AG08396 (cell line): ENCODE data around the gene DAPK2.
"Not testable (repeated sequence)": the region's sequence is repeated elsewhere in the genome, so short reads cannot be mapped to it uniquely, and the experiment has no call there.

Experiments used
- DNase-seq: peaks from one replicate; pipeline ENCODE4 v3.0.0; 2012; ENCODE audit warnings: low spot score, mixed read lengths

Gene DAPK2

GRCh38 chr15:63915209-63915872 is 130.9 kb downstream of the DAPK2 start:
- DNase-seq: no peak

- DNase-seq: no peak
Measured at GRCh38 chr15:63913786-63914315, 132.4 kb downstream of the DAPK2 start.

DNA sequence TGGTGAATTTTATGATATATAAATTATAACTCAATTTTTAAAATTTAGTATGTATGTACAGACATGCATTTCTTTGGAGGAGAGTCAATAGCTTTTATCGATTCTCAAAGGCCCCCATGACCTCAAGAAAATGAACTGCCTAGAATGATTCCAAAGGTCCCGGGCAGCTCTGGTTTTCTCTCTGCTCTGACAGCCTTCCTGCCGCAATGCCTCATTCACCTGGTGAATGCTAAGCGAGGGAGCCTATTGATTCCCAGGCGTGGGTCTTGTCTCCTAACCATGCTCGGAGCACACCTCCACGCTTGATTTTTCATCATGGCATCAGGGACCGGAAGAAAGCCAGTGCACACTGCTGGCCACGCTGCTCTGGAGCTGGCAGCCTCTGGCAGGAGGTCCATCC is 132.9 kb downstream of the DAPK2 start:
- DNase-seq: no peak

DNA sequence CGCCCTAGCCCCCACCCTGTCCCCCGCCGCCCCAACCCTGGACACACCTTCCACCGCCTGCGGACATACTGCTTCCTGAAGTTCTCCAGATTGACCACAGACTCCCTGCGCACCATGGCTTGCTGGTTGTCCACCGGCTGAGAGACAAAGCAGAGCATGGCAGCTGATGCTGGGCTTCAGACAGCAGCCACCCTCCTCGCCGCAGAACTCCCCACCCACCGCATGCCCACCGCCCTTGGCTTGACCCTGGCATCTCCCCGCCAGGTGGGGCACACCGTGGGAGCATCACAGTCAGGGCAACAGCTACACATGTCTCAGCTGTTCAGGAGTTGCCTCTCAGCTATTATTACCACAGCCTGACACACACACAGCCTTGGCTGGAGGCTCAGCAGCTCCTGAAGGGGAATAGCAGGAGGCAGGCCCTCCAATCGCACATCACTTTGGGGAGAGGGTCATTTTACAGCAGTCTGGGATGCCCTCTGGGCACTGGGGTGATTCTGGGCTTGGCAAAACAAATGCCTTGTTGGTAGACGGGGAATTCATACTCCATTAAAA is 134.1 kb downstream of the DAPK2 start:
- DNase-seq: no peak

DNA sequence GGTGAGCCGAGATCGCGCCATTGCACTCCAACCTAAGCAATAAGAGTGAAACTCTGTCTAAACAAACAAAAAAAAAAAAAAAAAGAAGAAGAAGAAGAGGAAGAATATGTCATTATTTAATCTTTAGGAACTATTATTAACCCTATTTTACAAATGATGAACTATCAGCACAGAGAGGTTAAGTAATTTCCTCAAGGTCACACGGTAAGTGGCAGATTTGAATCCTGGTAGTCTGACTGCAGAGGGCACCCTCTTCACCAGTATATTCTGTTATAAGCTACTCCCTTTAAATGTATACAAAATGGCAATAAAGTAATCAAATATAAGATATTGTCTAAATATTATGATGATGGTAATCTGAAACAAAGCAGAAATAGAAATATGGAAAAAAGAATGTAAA is 135.1 kb downstream of the DAPK2 start:
- no peak for DNase-seq

DNA sequence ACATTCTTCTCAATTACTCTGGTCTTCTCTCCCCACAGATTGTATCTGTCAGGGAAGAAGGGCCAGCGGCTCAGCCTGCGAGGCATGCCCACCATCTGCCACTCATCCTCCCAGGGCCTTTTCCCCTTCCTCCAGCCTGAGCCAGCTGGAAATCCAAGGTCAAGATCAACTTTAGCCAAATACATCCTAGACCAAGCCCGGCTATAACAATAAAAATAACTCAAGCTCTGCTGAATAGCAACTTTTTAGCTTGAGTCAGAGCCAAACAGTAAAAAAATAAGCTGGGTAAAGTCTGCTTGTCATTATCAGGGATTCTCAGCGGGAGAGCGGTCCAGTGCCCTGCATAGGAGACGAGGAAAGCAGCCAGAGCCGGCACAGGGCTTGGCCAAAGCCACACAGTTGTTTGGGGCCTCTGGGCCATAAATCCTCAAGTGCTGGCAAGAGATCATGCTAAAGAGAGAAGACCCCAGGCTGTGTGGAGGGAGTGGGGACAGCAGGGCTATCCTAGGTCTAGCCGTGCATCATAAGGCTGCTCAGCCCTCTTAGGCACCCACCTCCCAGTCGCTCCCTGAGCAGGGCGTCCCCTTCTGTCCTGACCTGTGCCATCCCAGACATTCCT is 136.4 kb downstream of the DAPK2 start:
- DNase-seq: peak; percentile 42

DNA sequence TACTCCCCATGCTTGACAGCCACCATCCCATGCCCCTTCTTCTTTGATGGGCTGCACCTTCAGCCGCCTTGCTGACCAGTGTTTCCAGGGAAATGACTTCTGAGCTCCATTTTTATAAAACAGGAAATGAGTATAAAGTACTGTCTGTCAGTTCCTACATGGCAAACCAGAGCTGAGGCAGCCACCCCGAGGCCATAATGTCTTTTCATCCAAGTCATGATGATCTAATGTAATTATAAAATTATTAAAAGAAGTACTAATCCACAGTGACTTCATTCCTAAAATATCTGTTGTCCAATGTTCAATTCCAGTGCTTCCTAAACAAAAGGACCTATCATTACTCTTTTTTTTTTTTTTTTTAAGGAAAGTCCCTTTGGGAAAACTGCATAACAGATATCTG is 137.3 kb downstream of the DAPK2 start:
- DNase-seq: no peak

DNA sequence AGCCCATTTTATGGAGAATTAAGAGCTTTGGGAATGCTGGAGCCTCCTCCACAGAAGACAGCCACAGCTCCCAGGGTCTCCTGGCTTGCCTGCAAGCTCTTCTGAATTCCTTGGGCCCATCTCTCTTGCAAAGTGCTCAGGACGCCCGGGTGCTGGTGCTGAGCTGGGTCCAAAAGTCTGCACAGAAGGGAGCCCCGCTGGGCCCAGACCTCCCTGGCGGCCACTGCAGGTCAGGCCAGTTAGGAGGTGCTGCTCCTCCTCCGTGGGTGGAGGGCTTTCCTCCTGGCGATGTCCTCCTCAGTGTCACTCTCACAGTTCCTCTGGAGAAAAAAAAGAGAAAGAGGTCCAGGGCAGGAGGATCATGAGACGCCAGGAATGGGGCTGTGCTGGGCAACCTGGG is 138.0 kb downstream of the DAPK2 start:
- DNase-seq: no peak

GRCh38 chr15:63907521-63907920 is 138.8 kb downstream of the DAPK2 start:
- DNase-seq: no peak

- DNase-seq: no peak
Measured at GRCh38 chr15:63906266-63906584, 140.1 kb downstream of the DAPK2 start.

DNA sequence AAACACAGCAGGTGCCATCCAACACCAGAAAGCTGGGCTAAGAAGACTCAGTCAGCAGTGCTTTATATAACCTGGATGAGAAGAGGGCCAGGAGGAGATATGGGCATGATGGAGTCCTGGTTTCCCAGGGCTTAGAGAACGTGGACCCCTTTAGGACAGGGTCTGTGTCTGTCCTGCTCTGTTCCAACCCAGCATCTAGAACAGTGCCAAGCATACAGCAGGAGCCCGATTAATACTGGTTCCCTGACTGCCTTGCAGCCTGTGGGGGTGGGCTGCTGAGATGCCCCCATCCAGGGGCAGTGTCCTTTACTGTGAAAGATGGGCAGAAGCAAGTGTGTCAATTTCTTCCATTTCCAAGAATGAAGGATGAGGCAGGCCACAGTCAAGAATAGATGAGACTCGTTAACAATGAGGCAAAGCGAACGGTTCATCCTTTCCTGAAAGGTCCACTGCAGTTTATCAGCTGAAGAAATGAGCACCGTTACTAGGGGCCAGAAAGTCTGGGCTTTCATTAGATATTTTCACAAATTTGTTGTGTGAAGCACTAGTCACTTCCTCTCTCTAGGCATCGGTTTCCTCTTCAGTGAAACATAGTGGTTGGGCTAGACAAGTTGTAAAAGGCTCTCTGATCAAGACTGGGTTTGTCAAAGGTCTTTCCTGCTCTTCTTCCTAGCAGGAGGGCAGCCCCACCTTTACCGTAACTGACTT is 140.6 kb downstream of the DAPK2 start:
- no peak for DNase-seq

GRCh38 chr15:63905131-63905530 is 141.2 kb downstream of the DAPK2 start:
- no peak for DNase-seq

- DNase-seq: no peak
Measured at GRCh38 chr15:63904042-63904441, 142.2 kb downstream of the DAPK2 start.

DNA sequence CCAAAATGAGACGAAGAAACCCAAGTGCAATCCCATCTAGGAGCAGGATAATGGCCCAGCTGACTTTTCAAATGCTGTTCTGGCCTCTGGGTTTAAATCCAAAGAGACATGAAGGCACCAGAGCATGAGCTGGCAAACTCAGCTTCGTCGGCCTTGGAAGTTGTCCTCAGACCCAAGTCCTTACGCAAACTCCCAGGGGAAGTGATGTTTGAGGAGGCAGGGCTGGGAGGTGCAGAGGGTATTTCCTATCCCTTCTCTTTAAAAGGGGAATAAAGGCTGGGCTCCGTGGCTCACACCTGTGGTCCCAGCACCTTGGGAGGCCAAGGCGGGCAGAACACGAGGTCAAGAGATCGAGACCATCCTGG is 143.6 kb downstream of the DAPK2 start:
- DNase-seq: no peak

DNA sequence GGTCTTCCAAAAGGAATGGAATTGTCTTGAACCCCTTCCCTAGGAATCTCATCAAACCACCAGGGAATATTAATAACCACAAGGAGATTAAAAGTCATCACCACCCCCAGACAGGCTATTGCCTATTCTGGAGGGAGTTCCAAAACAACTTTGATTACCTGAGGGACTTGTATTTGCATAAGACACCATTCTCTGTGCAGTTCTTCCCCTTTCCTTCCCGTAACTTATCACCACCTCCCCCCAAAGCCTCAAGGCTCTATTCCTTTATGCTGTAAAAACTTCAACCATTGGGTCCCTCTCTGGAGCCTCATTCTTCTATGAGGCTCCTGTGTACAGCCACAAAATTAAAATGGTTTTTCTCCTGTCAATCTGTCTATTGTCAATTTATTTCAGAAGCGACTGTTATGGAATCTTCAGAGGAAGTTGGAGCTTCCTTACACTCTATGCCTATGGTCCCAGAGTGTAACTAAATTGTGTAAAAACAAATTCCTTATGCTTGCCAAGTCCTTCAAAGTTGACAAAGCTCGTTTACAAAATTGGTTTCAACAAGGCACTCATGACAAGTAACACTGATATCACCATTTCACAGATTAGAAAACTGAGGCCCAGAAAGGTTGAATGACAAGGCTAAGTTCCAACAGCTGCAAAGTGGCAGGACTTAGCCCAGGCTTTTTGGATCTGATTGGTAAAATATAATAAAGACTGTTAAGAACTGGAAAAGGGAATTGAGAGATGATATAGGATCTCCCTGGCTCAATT is 144.2 kb downstream of the DAPK2 start:
- no peak for DNase-seq

- no peak for DNase-seq
Measured at GRCh38 chr15:63900306-63900705, 146.0 kb downstream of the DAPK2 start.

GRCh38 chr15:63899606-63900005 is 146.7 kb downstream of the DAPK2 start:
- DNase-seq: not testable (repeated sequence)

- DNase-seq: no peak
Measured at GRCh38 chr15:63899193-63899592, 147.1 kb downstream of the DAPK2 start.

GRCh38 chr15:63896336-63897115 is 149.8 kb downstream of the DAPK2 start:
- DNase-seq: peak; percentile 64

DNA sequence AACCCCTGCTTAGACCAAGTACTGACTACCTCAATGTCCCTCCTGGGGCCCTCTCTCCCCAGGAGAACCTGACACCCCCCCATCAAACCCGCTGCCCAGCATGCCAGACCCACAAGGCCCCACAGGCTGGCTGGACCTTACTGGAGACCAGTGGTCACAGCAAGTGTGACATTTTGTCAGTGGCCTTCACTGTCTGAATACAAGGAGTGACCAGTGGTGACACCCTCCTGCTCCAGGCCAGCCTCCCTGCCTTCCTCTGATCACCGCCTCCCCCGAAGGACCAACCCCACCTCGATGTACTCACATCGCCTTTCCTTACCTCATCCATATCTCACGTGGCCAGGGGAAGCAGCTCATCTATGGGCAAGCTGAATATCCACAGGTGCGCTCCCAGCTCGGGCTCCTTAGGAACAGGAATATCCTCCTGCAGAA is 150.5 kb downstream of the DAPK2 start:
- no peak for DNase-seq

GRCh38 chr15:63895194-63895593 is 151.1 kb downstream of the DAPK2 start:
- DNase-seq: no peak

- no peak for DNase-seq
Measured at GRCh38 chr15:63894662-63894949, 151.7 kb downstream of the DAPK2 start.
